Measurements from ENCODE around the gene NYAP2.

DNA sequence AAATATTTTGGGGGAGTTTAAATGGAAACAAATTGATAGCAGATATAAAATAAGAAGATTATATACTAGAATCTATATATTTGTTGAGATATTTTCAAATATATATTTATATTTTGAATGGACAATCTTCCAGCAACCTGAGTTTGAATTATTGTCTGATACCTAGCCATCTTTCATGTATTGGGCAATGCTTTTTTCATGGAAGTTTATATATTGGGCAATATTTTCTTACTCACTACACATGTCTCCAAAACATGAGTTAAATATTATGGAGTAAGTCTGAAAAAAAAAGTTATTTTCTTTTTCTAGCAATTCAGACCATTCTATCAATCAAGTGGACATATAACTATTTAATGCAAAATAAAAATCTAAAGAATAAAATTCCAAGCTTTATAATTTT lies 295.2 kb downstream of the NYAP2 start:
- TF ChIP-seq RAD21 (IDR thresholded peaks at IDR 0.05; ENCODE audit: low read depth) (no peak), MAX (IDR thresholded peaks at IDR 0.05) (no peak), YY1 (IDR thresholded peaks at IDR 0.05; ENCODE audit: low read depth) (no peak), TAF1 (IDR thresholded peaks at IDR 0.05; ENCODE audit: low read depth) (no peak), TEAD4 (IDR thresholded peaks at IDR 0.05) (no peak), CEBPB (IDR thresholded peaks at IDR 0.05) (no peak), TCF12 (IDR thresholded peaks at IDR 0.05; ENCODE audit: low read depth) (no peak)
- TF ChIP-seq, protein P1, sequence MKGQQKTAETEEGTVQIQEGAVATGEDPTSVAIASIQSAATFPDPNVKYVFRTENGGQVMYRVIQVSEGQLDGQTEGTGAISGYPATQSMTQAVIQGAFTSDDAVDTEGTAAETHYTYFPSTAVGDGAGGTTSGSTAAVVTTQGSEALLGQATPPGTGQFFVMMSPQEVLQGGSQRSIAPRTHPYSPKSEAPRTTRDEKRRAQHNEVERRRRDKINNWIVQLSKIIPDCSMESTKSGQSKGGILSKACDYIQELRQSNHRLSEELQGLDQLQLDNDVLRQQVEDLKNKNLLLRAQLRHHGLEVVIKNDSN (IDR thresholded peaks at IDR 0.05), result no peak

Data from Ishikawa (cell line).